ENCODE results near the gene WTAP. TPM values are rescaled to one million over a fixed set of nuclear protein-coding genes. Genes with fewer than 3 reads are reported as not detected.
"Not testable (repeated sequence)": the region's sequence is repeated elsewhere in the genome, so short reads cannot be mapped to it uniquely, and the experiment has no call there.

WTAP gene
- total and polyA plus RNA-seq, 5 donors from 2014 or later: 145 to 177 (median 150) TPM

- Mint-ChIP-seq H3K36me3 (peaks cover 30% of the 10 kb centered on the region), H3K4me1 (peaks cover 15 to 69% (median 51%) of the 10 kb centered on the region in 4 donors)
- H3K4me3 Mint-ChIP-seq; H3K9me3 Mint-ChIP-seq; H3K27me3 ChIP-seq (ENCODE audit: control insufficient read depth, insufficient read depth, low read length); DNase-seq; H3K27ac ChIP-seq (ENCODE audit: insufficient read depth, low read length, poor library complexity, severe bottlenecking); ATAC-seq (ENCODE audit: low read depth in 2 of 2); H3K27me3 Mint-ChIP-seq; H3K27ac Mint-ChIP-seq; H3K9me3 ChIP-seq (ENCODE audit: control insufficient read depth in 2 of 2, low read length in 2 of 2); H3K4me3 ChIP-seq (ENCODE audit: low read depth, low read length): not testable (repeated sequence)
- Histone ChIP-seq H3K36me3 (ENCODE audit: control insufficient read depth, insufficient read depth, low read length) (peaks cover 38% of the 10 kb centered on the region), H3K4me1 (ENCODE audit: control insufficient read depth, insufficient read depth, low read length, poor library complexity, severe bottlenecking) (peaks cover 53% of the 10 kb centered on the region)
These were observed 37.2 kb upstream of the WTAP start for GRCh38 chr6:159690135-159690534.

GRCh38 chr6:159691133-159691962 lies 36.0 kb upstream of the WTAP start:
- H3K9me3 Mint-ChIP-seq: peaks cover 0 to 1% (median 0%) of the 10 kb centered on the region in 7 donors
- Histone ChIP-seq H3K27ac (ENCODE audit: insufficient read depth, low read length, poor library complexity, severe bottlenecking) (peak overlapping the region; percentile 84), H3K9me3 (ENCODE audit: control insufficient read depth in 2 of 2, low read length in 2 of 2) (no peaks in the 10 kb centered on the region), H3K27me3 (ENCODE audit: control insufficient read depth, insufficient read depth, low read length) (no peaks in the 10 kb centered on the region), H3K4me3 (ENCODE audit: low read depth, low read length) (peak overlapping the region; percentile 94), H3K36me3 (ENCODE audit: control insufficient read depth, insufficient read depth, low read length) (peaks cover 30% of the 10 kb centered on the region), H3K4me1 (ENCODE audit: control insufficient read depth, insufficient read depth, low read length, poor library complexity, severe bottlenecking) (peaks cover 58% of the 10 kb centered on the region)
- no peak for ATAC-seq (ENCODE audit: low read depth in 2 of 2)
- no peaks in the 10 kb centered on the region for H3K27me3 Mint-ChIP-seq
- H3K4me1 Mint-ChIP-seq: peaks cover 15 to 73% (median 47%) of the 10 kb centered on the region in 4 donors
- H3K4me3 Mint-ChIP-seq: peak overlapping the region; percentile 91 to 96 (median 94)
- H3K36me3 Mint-ChIP-seq: peaks cover 23% of the 10 kb centered on the region
- peak overlapping the region; percentile 76 to 98 (median 87) for H3K27ac Mint-ChIP-seq
- DNase-seq: peak in 2 of 3 donors; percentile 68 to 77

GRCh38 chr6:159691963-159692287 lies 35.4 kb upstream of the WTAP start:
- H3K4me1 ChIP-seq (ENCODE audit: control insufficient read depth, insufficient read depth, low read length, poor library complexity, severe bottlenecking): peaks cover 53% of the 10 kb centered on the region
- peak overlapping the region; percentile 91 to 96 (median 94) for H3K4me3 Mint-ChIP-seq
- H3K27ac ChIP-seq (ENCODE audit: insufficient read depth, low read length, poor library complexity, severe bottlenecking): peak overlapping the region; percentile 84
- H3K9me3 ChIP-seq (ENCODE audit: control insufficient read depth in 2 of 2, low read length in 2 of 2): no peaks in the 10 kb centered on the region
- peak overlapping the region; percentile 94 for H3K4me3 ChIP-seq (ENCODE audit: low read depth, low read length)
- H3K27me3 Mint-ChIP-seq: no peaks in the 10 kb centered on the region
- peaks cover 25% of the 10 kb centered on the region for H3K36me3 ChIP-seq (ENCODE audit: control insufficient read depth, insufficient read depth, low read length)
- no peaks in the 10 kb centered on the region for H3K27me3 ChIP-seq (ENCODE audit: control insufficient read depth, insufficient read depth, low read length)
- DNase-seq: no peak
- ATAC-seq (ENCODE audit: low read depth in 2 of 2): no peak
- peaks cover 15 to 74% (median 42%) of the 10 kb centered on the region in 4 donors for H3K4me1 Mint-ChIP-seq
- H3K27ac Mint-ChIP-seq: peak overlapping the region; percentile 69 to 98 (median 87)
- peaks cover 0 to 1% (median 0%) of the 10 kb centered on the region in 7 donors for H3K9me3 Mint-ChIP-seq
- H3K36me3 Mint-ChIP-seq: peaks cover 19% of the 10 kb centered on the region

- ATAC-seq (ENCODE audit: low read depth in 2 of 2) (peak; percentile 30 to 37), DNase-seq (peak; percentile 29 to 77 (median 63))
- Histone ChIP-seq H3K27me3 (ENCODE audit: control insufficient read depth, insufficient read depth, low read length) (no peaks in the 10 kb centered on the region), H3K36me3 (ENCODE audit: control insufficient read depth, insufficient read depth, low read length) (peaks cover 19% of the 10 kb centered on the region), H3K9me3 (ENCODE audit: control insufficient read depth in 2 of 2, low read length in 2 of 2) (no peaks in the 10 kb centered on the region), H3K4me1 (ENCODE audit: control insufficient read depth, insufficient read depth, low read length, poor library complexity, severe bottlenecking) (peaks cover 51% of the 10 kb centered on the region), H3K27ac (ENCODE audit: insufficient read depth, low read length, poor library complexity, severe bottlenecking) (peak overlapping the region; percentile 84), H3K4me3 (ENCODE audit: low read depth, low read length) (peak overlapping the region; percentile 94)
- peaks cover 15 to 72% (median 41%) of the 10 kb centered on the region in 4 donors for H3K4me1 Mint-ChIP-seq
- peaks cover 0 to 1% (median 0%) of the 10 kb centered on the region in 7 donors for H3K9me3 Mint-ChIP-seq
- H3K27ac Mint-ChIP-seq: peak overlapping the region; percentile 87 to 98 (median 91)
- H3K36me3 Mint-ChIP-seq: peaks cover 17% of the 10 kb centered on the region
- H3K27me3 Mint-ChIP-seq: no peaks in the 10 kb centered on the region
- peak overlapping the region; percentile 91 to 96 (median 94) for H3K4me3 Mint-ChIP-seq
These were observed 34.8 kb upstream of the WTAP start for GRCh38 chr6:159692303-159693127.

- H3K9me3 Mint-ChIP-seq: peaks cover 0 to 1% (median 0%) of the 10 kb centered on the region in 7 donors
- Histone ChIP-seq H3K9me3 (ENCODE audit: control insufficient read depth in 2 of 2, low read length in 2 of 2) (no peaks in the 10 kb centered on the region), H3K27me3 (ENCODE audit: control insufficient read depth, insufficient read depth, low read length) (no peaks in the 10 kb centered on the region), H3K27ac (ENCODE audit: insufficient read depth, low read length, poor library complexity, severe bottlenecking) (peak within 1 kb of the TSS; percentile 84), H3K4me3 (ENCODE audit: low read depth, low read length) (peak within 1 kb of the TSS; percentile 94), H3K36me3 (ENCODE audit: control insufficient read depth, insufficient read depth, low read length) (peaks cover 13% of the 10 kb centered on the region), H3K4me1 (ENCODE audit: control insufficient read depth, insufficient read depth, low read length, poor library complexity, severe bottlenecking) (peaks cover 51% of the 10 kb centered on the region)
- peaks cover 15% of the 10 kb centered on the region for H3K36me3 Mint-ChIP-seq
- H3K4me3 Mint-ChIP-seq: peak within 1 kb of the TSS; percentile 91 to 98 (median 96)
- H3K27ac Mint-ChIP-seq: peak within 1 kb of the TSS; percentile 96 to 98 (median 97)
- peak; percentile 80 to 82 for ATAC-seq (ENCODE audit: low read depth in 2 of 2)
- DNase-seq: peak; percentile 77 to 94 (median 88)
- no peaks in the 10 kb centered on the region for H3K27me3 Mint-ChIP-seq
- H3K4me1 Mint-ChIP-seq: peaks cover 15 to 65% (median 37%) of the 10 kb centered on the region in 4 donors
These were observed 34.0 kb upstream of the WTAP start, which contains the start of gene SOD2 for GRCh38 chr6:159693128-159693893. TSS of gene SOD2 (minus strand) at chr6:159693241. CDS start at chr6:159693167, 74 bp downstream.

GRCh38 chr6:159693894-159694545 lies 33.3 kb upstream of the WTAP start:
- peak overlapping the region; percentile 91 to 98 (median 96) for H3K4me3 Mint-ChIP-seq

More at GRCh38 chr6:159693894-159694545, 33.3 kb upstream of the WTAP start:
- ATAC-seq (ENCODE audit: low read depth in 2 of 2): peak; percentile 6 to 20
- Histone ChIP-seq H3K4me3 (ENCODE audit: low read depth, low read length) (peak overlapping the region; percentile 91), H3K9me3 (ENCODE audit: control insufficient read depth in 2 of 2, low read length in 2 of 2) (no peaks in the 10 kb centered on the region), H3K27ac (ENCODE audit: insufficient read depth, low read length, poor library complexity, severe bottlenecking) (peak overlapping the region; percentile 84), H3K27me3 (ENCODE audit: control insufficient read depth, insufficient read depth, low read length) (no peaks in the 10 kb centered on the region), H3K36me3 (ENCODE audit: control insufficient read depth, insufficient read depth, low read length) (peaks cover 6% of the 10 kb centered on the region), H3K4me1 (ENCODE audit: control insufficient read depth, insufficient read depth, low read length, poor library complexity, severe bottlenecking) (peaks cover 45% of the 10 kb centered on the region)
- Mint-ChIP-seq H3K4me1 (peaks cover 16 to 59% (median 31%) of the 10 kb centered on the region in 4 donors), H3K9me3 (no peaks in the 10 kb centered on the region), H3K27ac (peak overlapping the region; percentile 96 to 98 (median 97)), H3K36me3 (peaks cover 9% of the 10 kb centered on the region), H3K27me3 (no peaks in the 10 kb centered on the region)
- DNase-seq: peak; percentile 46 to 85 (median 68)

Data from CD4-positive, CD25-positive, alpha-beta regulatory T cell (primary cell).